Activated naive CD4-positive, alpha-beta T cell treated with anti-CD3 and anti-CD28 coated beads, Interleukin-2, amount 50 U/mL, for 24 hours (primary cell): ENCODE measurements around the gene WSCD1.

Source experiments
- H3K27ac Mint-ChIP-seq: one replicate; pipeline ENCODE4 v1.8.0; 2021; ENCODE audit warnings: mild to moderate bottlenecking, mixed read lengths
- H3K27me3 Mint-ChIP-seq: one replicate; pipeline ENCODE4 v1.8.0; 2021; ENCODE audit warnings: mixed read lengths
- H3K36me3 Mint-ChIP-seq: one replicate; pipeline ENCODE4 v1.8.0; 2021; ENCODE audit warnings: mixed read lengths
- H3K4me1 Mint-ChIP-seq: one replicate; pipeline ENCODE4 v1.8.0; 2021; ENCODE audit warnings: mixed read lengths
- H3K4me3 Mint-ChIP-seq: one replicate; pipeline ENCODE4 v1.8.0; 2021; ENCODE audit warnings: mild to moderate bottlenecking, mixed read lengths
- H3K9me3 Mint-ChIP-seq: one replicate; pipeline ENCODE4 v1.8.0; 2021; ENCODE audit warnings: mixed read lengths

The WSCD1 gene

GRCh38 chr17:6105649-6106007 lies 35.4 kb downstream of the WSCD1 start:
- Mint-ChIP-seq H3K9me3 (no peaks in the 10 kb centered on the region), H3K27me3 (peaks cover 15% of the 10 kb centered on the region), H3K4me1 (no peaks in the 10 kb centered on the region), H3K36me3 (no peaks in the 10 kb centered on the region), H3K27ac (no peak overlapping the region), H3K4me3 (no peak overlapping the region)

DNA sequence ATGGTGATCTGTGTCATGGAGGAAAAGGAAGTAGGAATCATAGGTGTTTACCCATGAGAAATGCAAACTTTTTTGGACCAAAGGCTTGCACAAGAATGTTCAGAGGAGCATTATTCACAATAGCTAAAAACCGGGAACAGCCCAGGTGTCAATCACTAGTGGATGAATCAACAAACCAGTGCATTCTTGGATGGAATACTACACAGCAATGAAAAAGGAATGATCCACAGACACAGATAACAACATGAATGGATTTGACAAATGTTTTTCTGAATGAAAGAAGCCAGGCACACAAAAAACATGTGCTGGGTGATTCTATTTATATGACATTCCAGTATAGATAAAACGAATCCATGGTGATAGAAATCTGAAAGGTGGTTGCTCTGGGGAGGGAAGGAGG lies 36.0 kb downstream of the WSCD1 start:
- Mint-ChIP-seq H3K36me3 (no peaks in the 10 kb centered on the region), H3K4me1 (no peaks in the 10 kb centered on the region), H3K9me3 (no peaks in the 10 kb centered on the region), H3K4me3 (no peak overlapping the region), H3K27ac (no peak overlapping the region), H3K27me3 (peaks cover 17% of the 10 kb centered on the region)

GRCh38 chr17:6107791-6108190 lies 37.6 kb downstream of the WSCD1 start:
- no peaks in the 10 kb centered on the region for H3K36me3 Mint-ChIP-seq
- no peak overlapping the region for H3K4me3 Mint-ChIP-seq

DNA sequence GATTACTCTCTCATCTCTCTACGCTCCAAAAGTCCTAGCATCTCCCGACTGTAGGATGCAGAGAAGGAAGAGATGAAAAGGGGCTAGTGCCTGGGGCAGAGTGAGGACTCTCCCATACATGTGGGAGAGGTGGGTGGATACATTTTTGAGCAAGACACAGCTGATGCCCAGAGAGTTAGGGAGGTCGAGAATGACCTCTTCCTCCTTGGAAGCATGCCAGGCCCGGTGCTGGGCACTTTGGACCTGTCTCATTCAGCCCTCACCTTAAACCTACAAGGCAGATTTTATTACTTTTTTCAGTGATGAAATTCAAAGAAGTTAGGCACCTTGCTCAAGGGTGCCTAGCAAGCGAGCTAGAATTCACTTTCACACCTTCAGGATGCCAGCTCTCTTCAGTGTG lies 38.2 kb downstream of the WSCD1 start:
- no peak overlapping the region for H3K27ac Mint-ChIP-seq
- no peaks in the 10 kb centered on the region for H3K36me3 Mint-ChIP-seq
- H3K27me3 Mint-ChIP-seq: peaks cover 17% of the 10 kb centered on the region
- no peaks in the 10 kb centered on the region for H3K9me3 Mint-ChIP-seq
- H3K4me3 Mint-ChIP-seq: no peak overlapping the region
- H3K4me1 Mint-ChIP-seq: no peaks in the 10 kb centered on the region

More at GRCh38 chr17:6107791-6108190, 37.6 kb downstream of the WSCD1 start:
- Mint-ChIP-seq H3K27me3 (peaks cover 17% of the 10 kb centered on the region), H3K9me3 (no peaks in the 10 kb centered on the region), H3K27ac (no peak overlapping the region), H3K4me1 (no peaks in the 10 kb centered on the region)

DNA sequence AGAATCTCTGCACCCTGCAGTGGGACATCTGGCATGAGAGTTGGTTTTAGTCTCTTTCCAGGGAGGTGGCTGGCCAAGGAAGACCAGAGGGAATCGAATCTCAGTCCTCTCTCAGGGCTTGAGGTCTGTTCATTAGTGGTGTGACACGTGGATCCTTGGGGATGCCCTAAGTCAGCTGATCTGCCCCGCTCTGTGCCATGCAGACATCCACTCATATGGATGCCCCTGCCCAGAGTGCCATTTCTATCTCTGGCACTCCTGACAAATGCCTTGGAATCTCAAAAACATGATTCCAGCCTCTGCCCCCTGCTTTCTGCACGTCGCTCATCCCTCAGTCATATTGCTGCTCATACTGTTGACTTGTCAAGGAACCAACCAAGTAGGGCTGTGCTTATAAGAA lies 38.8 kb downstream of the WSCD1 start:
- Mint-ChIP-seq H3K27ac (no peak overlapping the region), H3K36me3 (no peaks in the 10 kb centered on the region), H3K9me3 (no peaks in the 10 kb centered on the region), H3K4me3 (no peak overlapping the region), H3K27me3 (peaks cover 17% of the 10 kb centered on the region), H3K4me1 (no peaks in the 10 kb centered on the region)

- Mint-ChIP-seq H3K4me1 (no peaks in the 10 kb centered on the region), H3K36me3 (no peaks in the 10 kb centered on the region), H3K27ac (no peak overlapping the region), H3K4me3 (no peak overlapping the region), H3K27me3 (peaks cover 15% of the 10 kb centered on the region), H3K9me3 (no peaks in the 10 kb centered on the region)
These were observed 39.4 kb downstream of the WSCD1 start for GRCh38 chr17:6109536-6109935.

GRCh38 chr17:6110088-6110487 lies 39.9 kb downstream of the WSCD1 start:
- Mint-ChIP-seq H3K4me1 (no peaks in the 10 kb centered on the region), H3K4me3 (no peak overlapping the region), H3K36me3 (no peaks in the 10 kb centered on the region), H3K27ac (no peak overlapping the region), H3K9me3 (no peaks in the 10 kb centered on the region), H3K27me3 (peaks cover 14% of the 10 kb centered on the region)

- Mint-ChIP-seq H3K4me1 (no peaks in the 10 kb centered on the region), H3K27me3 (peaks cover 14% of the 10 kb centered on the region), H3K9me3 (no peaks in the 10 kb centered on the region), H3K4me3 (no peak overlapping the region), H3K36me3 (no peaks in the 10 kb centered on the region), H3K27ac (no peak overlapping the region)
These were observed 40.4 kb downstream of the WSCD1 start for GRCh38 chr17:6110592-6110991.

DNA sequence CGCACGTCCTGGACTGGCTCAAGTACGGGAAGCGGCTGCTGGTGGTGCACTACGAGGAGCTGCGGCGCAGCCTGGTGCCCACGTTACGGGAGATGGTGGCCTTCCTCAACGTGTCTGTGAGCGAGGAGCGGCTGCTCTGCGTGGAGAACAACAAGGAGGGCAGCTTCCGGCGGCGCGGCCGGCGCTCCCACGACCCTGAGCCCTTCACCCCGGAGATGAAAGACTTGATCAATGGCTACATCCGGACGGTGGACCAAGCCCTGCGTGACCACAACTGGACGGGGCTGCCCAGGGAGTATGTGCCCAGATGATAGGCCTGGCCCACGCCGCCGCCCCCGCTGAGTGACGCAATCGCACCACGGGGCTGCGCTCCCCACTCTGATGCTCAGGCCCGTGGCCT lies 50.2 kb downstream of the WSCD1 start:
- Mint-ChIP-seq H3K27ac (no peak overlapping the region), H3K27me3 (no peaks in the 10 kb centered on the region), H3K36me3 (no peaks in the 10 kb centered on the region), H3K4me1 (no peaks in the 10 kb centered on the region), H3K4me3 (no peak overlapping the region), H3K9me3 (no peaks in the 10 kb centered on the region)

DNA sequence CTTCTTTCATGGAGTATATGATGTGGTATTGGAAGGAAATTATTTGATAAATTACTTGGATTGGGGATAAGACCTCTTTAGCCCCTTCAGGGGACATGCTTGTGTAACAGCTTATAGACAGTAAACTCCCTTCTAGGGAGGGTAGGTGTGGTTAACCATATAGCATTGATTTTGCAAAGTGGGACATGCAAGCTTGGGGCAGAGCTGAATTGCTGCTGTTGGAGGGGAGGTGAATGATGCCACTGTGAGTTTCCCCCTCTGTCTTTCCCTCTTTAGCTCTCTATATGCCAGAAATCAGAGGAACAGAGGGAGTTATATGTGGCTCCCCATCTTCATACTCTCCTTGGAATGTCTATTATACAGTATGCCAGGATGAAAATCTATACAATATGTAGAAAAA lies 54.7 kb downstream of the WSCD1 start:
- H3K27ac Mint-ChIP-seq: no peak overlapping the region

GRCh38 chr17:6126768-6127167 lies 56.6 kb downstream of the WSCD1 start:
- H3K27me3 Mint-ChIP-seq: no peaks in the 10 kb centered on the region

More for the DNA sequence above, 54.7 kb downstream of the WSCD1 start:
- no peaks in the 10 kb centered on the region for H3K9me3 Mint-ChIP-seq
- H3K36me3 Mint-ChIP-seq: no peaks in the 10 kb centered on the region
- H3K4me3 Mint-ChIP-seq: no peak overlapping the region
- no peaks in the 10 kb centered on the region for H3K4me1 Mint-ChIP-seq
- H3K27me3 Mint-ChIP-seq: no peaks in the 10 kb centered on the region

DNA sequence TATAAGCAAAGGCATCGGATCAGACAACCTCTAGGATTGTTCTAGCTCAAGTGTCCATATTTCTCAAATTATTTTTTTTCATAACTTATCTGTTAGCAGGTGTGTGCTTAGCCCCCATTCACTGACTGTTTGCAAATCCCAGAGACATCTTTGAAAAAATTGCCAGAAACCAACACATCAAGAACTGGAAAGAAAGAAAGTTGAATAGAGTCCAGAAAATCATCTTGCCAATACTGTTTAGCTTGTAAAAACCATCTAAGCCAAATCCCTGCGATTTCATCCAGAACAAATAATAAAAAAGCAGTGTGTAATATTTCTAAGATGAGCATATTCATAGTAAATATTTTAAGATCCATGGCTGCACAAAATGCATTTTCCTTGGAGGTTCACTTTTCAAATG lies 64.5 kb downstream of the WSCD1 start:
- no peak overlapping the region for H3K4me3 Mint-ChIP-seq

More at GRCh38 chr17:6126768-6127167, 56.6 kb downstream of the WSCD1 start:
- H3K36me3 Mint-ChIP-seq: no peaks in the 10 kb centered on the region
- no peak overlapping the region for H3K4me3 Mint-ChIP-seq
- H3K4me1 Mint-ChIP-seq: no peaks in the 10 kb centered on the region
- H3K9me3 Mint-ChIP-seq: no peaks in the 10 kb centered on the region
- no peak overlapping the region for H3K27ac Mint-ChIP-seq

GRCh38 chr17:6135236-6135635 lies 65.1 kb downstream of the WSCD1 start:
- Mint-ChIP-seq H3K4me3 (no peak overlapping the region), H3K36me3 (no peaks in the 10 kb centered on the region), H3K27me3 (peaks cover 22% of the 10 kb centered on the region), H3K9me3 (no peaks in the 10 kb centered on the region), H3K27ac (no peak overlapping the region), H3K4me1 (no peaks in the 10 kb centered on the region)

More for the DNA sequence above, 64.5 kb downstream of the WSCD1 start:
- H3K27me3 Mint-ChIP-seq: peaks cover 19% of the 10 kb centered on the region
- no peak overlapping the region for H3K27ac Mint-ChIP-seq
- no peaks in the 10 kb centered on the region for H3K4me1 Mint-ChIP-seq
- H3K36me3 Mint-ChIP-seq: no peaks in the 10 kb centered on the region
- no peaks in the 10 kb centered on the region for H3K9me3 Mint-ChIP-seq

DNA sequence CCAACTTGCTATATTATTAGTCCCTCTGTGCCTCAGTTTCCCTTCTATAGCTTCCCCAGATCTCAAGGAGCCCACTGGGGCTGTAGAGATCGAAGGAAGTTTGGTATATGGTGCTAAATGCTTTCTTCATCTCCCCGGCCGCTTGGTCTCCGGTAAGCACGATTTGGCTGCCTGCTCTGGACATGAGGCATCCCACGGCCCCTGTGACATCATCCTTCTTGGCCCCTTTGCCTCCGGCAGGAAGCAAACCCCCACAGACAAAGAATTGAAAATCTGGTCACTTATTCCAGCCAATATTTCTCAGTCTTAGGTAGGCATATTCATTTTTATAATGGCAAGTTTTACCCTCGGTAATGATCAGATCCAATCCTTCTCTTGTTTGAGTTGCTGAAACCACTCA lies 65.8 kb downstream of the WSCD1 start:
- Mint-ChIP-seq H3K4me3 (no peak overlapping the region), H3K27ac (no peak overlapping the region), H3K27me3 (peaks cover 22% of the 10 kb centered on the region)

DNA sequence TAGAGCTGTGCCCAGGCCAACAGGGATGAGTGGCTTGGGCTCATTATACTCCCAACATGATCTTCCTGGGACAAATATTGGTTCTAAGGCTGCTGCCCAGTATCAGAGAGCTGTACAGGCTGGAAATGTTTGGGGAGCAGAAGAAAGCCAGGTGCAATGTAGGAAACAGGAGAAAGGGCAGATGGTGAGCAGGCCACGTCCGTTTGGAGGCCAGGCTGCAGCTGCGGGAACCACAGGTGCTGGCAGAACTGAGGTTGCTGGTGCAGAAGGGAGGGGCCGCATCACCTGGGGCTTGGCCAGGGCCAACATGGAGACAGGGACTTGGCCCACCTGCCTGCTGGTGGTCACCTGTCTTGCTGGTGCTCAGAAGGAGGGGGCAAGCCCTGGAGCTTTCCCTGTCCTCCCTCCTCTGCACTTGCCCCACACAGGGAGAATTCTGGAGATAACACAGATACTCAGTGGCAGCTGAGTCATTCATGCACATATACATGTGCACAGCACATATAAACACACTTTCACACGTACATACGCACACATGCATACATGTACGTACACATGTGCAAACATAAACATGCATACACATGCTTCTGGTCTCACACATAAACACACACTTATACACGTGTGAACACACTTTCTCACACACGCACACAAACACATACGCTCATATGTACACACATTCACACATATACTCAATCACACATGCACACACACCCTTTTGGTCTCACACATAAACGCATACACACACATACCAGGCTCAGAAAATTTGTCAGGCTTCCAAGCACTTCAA lies 67.7 kb downstream of the WSCD1 start:
- Mint-ChIP-seq H3K4me3 (no peak overlapping the region), H3K27me3 (peaks cover 25% of the 10 kb centered on the region), H3K36me3 (no peaks in the 10 kb centered on the region), H3K9me3 (no peaks in the 10 kb centered on the region), H3K4me1 (no peaks in the 10 kb centered on the region), H3K27ac (no peak overlapping the region)

More for the DNA sequence above, 65.8 kb downstream of the WSCD1 start:
- H3K4me1 Mint-ChIP-seq: no peaks in the 10 kb centered on the region
- no peaks in the 10 kb centered on the region for H3K9me3 Mint-ChIP-seq
- no peaks in the 10 kb centered on the region for H3K36me3 Mint-ChIP-seq

DNA sequence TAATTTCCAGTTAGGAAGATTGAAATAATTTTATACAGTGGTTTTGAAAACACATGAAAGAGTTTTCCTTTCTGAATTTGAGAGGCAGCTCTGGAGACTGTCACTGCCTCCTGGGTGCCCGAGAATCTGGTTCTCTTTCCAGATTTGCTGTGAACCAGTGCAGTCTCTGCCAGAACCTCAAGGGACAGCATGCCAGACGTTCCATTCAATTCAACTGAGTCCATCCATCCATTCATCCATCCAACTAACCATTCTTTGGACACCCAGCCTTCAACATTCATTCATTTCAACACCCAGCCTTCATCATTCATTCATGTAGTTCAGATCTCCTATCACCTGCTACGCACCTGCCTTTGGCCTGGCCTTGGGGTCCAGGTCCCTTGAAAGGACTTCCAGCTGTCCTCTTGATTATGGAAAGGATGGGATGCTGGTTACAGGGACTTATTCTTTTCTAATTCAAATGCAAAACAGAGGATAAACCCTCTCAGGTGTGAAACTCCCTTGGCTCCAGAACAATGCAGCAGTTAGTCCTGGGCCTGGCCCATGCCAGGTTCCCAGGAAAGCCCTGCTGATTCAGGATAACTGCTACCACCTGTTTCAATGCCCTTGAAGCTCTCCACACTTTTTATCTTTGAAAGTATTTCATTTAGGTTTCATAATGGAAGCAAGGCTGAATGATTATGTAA lies 68.7 kb downstream of the WSCD1 start:
- Mint-ChIP-seq H3K36me3 (no peaks in the 10 kb centered on the region), H3K27me3 (peaks cover 26% of the 10 kb centered on the region), H3K9me3 (no peaks in the 10 kb centered on the region), H3K4me3 (no peak overlapping the region), H3K27ac (no peak overlapping the region), H3K4me1 (no peaks in the 10 kb centered on the region)
